Panc1 (cell line): ENCODE results near the gene SLC38A1.
"Not testable (repeated sequence)": the region's sequence is repeated elsewhere in the genome, so short reads cannot be mapped to it uniquely, and the experiment has no call there.

Experiments
- POLR2AphosphoS5 ChIP-seq: IDR thresholded peaks from 2 replicates; pipeline ENCODE4 v1.6.1; 2012; ENCODE audit warnings: mild to moderate bottlenecking, low read depth, low read length, moderate library complexity
- REST ChIP-seq, 2 experiments: IDR thresholded peaks; 2 replicates each; pipeline ENCODE4 v1.6.1; 2011 to 2012; ENCODE audit warnings: low read depth in 2 of 2, control low read depth in 1 of 2, low read length in 1 of 2, mild to moderate bottlenecking in 1 of 2, moderate library complexity in 1 of 2; ENCODE audit not compliant: insufficient read depth in 1 of 2
- SIN3A ChIP-seq: IDR thresholded peaks from 2 replicates; pipeline ENCODE4 v1.6.1; 2012; ENCODE audit warnings: low read depth, mild to moderate bottlenecking, low read length, moderate library complexity, borderline replicate concordance; ENCODE audit not compliant: insufficient read depth
- TCF7L2 ChIP-seq: IDR thresholded peaks from 2 replicates; pipeline ENCODE4 v1.6.1; 2011; ENCODE audit warnings: mild to moderate bottlenecking, low read depth, low read length, inconsistent platforms
- TF ChIP-seq, protein P1 (sequence below): fragments of 450-650 bp; IDR thresholded peaks from 2 replicates; pipeline ENCODE4 v1.5.1; 2017; ENCODE audit warnings: mild to moderate bottlenecking

- TF ChIP-seq, protein P1, sequence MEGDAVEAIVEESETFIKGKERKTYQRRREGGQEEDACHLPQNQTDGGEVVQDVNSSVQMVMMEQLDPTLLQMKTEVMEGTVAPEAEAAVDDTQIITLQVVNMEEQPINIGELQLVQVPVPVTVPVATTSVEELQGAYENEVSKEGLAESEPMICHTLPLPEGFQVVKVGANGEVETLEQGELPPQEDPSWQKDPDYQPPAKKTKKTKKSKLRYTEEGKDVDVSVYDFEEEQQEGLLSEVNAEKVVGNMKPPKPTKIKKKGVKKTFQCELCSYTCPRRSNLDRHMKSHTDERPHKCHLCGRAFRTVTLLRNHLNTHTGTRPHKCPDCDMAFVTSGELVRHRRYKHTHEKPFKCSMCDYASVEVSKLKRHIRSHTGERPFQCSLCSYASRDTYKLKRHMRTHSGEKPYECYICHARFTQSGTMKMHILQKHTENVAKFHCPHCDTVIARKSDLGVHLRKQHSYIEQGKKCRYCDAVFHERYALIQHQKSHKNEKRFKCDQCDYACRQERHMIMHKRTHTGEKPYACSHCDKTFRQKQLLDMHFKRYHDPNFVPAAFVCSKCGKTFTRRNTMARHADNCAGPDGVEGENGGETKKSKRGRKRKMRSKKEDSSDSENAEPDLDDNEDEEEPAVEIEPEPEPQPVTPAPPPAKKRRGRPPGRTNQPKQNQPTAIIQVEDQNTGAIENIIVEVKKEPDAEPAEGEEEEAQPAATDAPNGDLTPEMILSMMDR: not testable (repeated sequence)
- not testable (repeated sequence) for TF ChIP-seq SIN3A; POLR2AphosphoS5; TCF7L2; REST (IDR thresholded peaks at IDR 0.05; ENCODE audit: insufficient read depth in 1 of 2, low read depth in 2 of 2, low read length in 1 of 2)
These were observed 78.3 kb downstream of the SLC38A1 start for GRCh38 chr12:46190533-46190932.
